SK-N-SH (cell line): ENCODE results near the gene AMZ1.

Experiments
- CTCF ChIP-seq: fragments of 200-600 bp; sonication (generic); IDR thresholded peaks from 2 replicates; pipeline ENCODE4 v1.6.1; 2017; ENCODE audit warnings: antibody characterized with exemption, mild to moderate bottlenecking, moderate library complexity
- GATA2 ChIP-seq: sonication (generic); formaldehyde crosslinking; IDR thresholded peaks from 2 replicates; pipeline ENCODE4 v1.5.0; 2020; ENCODE audit warnings: mild to moderate bottlenecking, missing genetic modification reagents
- MAX ChIP-seq: IDR thresholded peaks from 2 replicates; pipeline ENCODE4 v1.4.0; 2012; ENCODE audit warnings: low read depth
- POLR2AphosphoS5 ChIP-seq: IDR thresholded peaks from 2 replicates; pipeline ENCODE4 v1.6.1; 2012; ENCODE audit warnings: low read depth, low read length
- TCF12 ChIP-seq: IDR thresholded peaks from 2 replicates; pipeline ENCODE4 v1.4.0; 2012

- TF ChIP-seq CTCF (no peak), GATA2 (CRISPR knock-in tag) (no peak), TCF12 (no peak), MAX (no peak), POLR2AphosphoS5 (no peak)
These were observed 1.4 kb downstream of the AMZ1 start for GRCh38 chr7:2689343-2689847.
